GM10266 (cell line): ENCODE measurements around the gene RANBP17.

Experiments
- DNase-seq: peaks from one replicate; pipeline ENCODE4 v3.0.0; 2012; ENCODE audit errors: extremely low spot score
- CTCF ChIP-seq: IDR thresholded peaks from 2 replicates; pipeline ENCODE4 v1.5.1; 2012; ENCODE audit warnings: mild to moderate bottlenecking, low read depth; ENCODE audit not compliant: control insufficient read depth, insufficient read depth; ENCODE audit errors: missing control alignments

Gene RANBP17

DNA sequence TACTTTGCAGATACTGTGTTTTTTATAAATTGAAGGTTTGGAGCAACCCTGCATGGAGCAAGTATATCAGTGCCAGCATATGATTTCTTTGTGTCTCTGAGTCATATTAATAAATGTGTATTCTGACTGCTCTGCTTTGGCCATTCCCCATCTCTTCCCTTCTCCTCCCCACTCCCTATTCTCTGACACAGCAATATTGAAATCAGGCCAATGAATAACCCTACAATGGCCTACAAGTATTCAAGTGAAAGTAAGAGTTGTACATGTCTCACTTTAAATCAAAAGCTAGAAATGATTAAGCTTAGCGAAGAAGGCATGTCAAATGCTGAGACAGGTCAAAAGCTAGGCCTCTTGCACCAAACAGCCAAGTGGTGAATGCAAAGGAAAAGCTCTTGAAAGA, 365.0 kb downstream of the RANBP17 start:
- no peak for DNase-seq
- no peak for TF ChIP-seq CTCF

GRCh38 chr5:171236651-171237050, 374.8 kb downstream of the RANBP17 start:
- TF ChIP-seq CTCF, result no peak
- DNase-seq, result no peak

DNA sequence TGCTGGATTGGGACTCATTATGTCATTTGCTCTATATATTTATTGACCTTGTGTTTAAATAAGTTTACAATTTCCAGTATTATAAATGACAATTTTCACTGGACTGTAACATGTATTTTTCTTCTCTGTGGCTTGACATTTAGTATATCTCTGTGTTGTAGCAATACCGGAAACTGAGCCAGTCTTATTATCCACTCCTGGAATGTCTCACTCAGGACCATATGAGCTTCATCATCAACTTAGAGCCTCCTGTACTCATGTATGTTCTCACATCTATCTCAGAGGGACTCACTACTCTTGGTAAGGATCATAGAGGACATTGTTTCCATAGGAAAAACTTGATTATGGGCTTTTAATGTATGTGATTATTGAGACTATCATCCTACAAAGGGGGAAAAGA, 380.7 kb downstream of the RANBP17 start:
- DNase-seq, result no peak
- TF ChIP-seq CTCF, result no peak

DNA sequence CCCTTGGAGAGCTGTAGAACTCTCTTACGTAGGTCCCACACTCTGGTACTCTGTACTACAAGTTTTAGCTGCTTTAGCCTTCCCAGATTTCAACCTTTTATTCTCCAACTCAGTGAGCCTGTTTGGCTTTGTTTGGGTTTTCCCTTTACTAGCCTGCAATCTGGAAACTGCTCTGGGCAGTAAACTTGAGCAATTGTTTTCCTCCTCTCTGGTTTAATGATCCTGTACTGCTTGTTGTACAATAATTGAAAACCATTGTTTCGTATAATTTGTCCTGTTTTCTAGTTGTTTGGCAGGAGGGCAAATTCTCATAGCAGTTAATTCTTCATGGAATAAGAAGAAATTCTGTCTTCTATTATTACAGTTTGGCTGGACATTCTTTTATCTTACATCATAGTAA, 384.4 kb downstream of the RANBP17 start:
- DNase-seq, result no peak
- no peak for TF ChIP-seq CTCF

DNA sequence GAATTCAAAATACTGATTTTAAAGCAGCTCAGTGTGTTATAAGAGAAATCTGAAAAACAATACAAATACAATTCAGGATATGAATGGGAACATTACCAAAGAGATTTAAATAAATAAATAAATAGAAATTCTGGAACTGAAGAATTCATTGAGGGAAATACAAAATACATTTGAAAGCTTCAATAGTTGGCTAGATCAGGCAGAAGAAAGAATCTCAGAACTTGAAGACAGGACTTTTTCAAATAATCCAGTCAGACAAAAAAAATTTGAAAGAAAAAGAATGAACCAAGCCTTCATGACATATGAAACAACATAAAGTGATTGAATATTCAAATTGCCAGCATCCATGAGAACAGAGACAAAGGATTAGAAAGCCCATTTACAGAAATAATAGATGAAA, 387.6 kb downstream of the RANBP17 start:
- DNase-seq, result no peak
- no peak for TF ChIP-seq CTCF

DNA sequence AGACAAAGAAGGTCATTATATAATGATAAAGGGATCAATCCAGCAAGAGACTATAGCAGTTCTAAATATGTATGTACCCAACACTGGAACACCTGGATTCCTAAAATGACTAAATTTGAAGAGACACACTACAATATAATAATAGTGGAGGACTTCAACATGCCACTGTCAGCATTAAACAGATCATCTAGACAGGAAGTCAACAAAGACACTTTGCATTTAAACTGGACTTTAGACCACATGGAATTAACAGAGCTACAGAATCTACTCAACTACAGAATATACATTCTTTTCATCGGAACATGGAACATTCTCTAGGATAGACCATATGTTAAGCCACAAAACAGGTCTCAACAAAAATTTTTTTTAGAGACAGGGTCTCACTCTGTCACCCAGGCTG, 388.9 kb downstream of the RANBP17 start:
- no peak for TF ChIP-seq CTCF
- no peak for DNase-seq

DNA sequence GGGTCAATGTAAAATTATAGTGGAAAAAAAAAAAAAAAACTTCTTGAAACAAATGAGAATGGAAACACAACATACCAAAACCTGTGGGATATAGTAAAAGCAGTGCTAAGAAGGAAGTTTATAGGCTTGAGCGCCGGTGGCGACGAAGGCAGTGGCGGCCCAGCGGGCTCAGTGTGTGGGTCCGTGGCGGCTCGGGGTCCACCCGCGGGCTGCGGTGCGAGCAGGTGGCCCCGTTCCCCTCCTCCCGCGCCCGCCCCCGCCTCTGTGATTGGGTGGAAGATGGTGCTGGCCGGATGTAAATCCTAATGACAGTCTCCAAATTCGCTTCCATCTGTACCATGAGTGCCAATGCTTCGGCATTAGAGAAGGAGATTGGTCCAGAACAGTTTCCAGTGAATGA, 389.7 kb downstream of the RANBP17 start:
- DNase-seq, result no peak
- no peak for TF ChIP-seq CTCF
